T follicular helper cell (primary cell): ENCODE data around the gene LCN12.

ENCODE experiments used
- DNase-seq: peaks from one replicate; pipeline ENCODE4 v3.0.0-alpha.2; 2020; ENCODE audit warnings: low read depth
- total RNA-seq, 2 experiments: gene quantifications; one replicate each; lab custom pipeline; 2026; lab: John Stamatoyannopoulos, UW

Gene LCN12
- total RNA-seq: 0 to 0.42 reads per million in 2 experiments

- no peak for DNase-seq
These were observed at the start of gene LCN12 for GRCh38 chr9:136951541-136952320. Gene LCN12, plus strand, starts transcription at chr9:136952273. Its CDS starts 55 bp downstream, at chr9:136952328.

- no peak for DNase-seq
These were observed 49.0 kb upstream of the LCN12 start for GRCh38 chr9:136903041-136903554.

- DNase-seq: no peak
These were observed 45.8 kb upstream of the LCN12 start for GRCh38 chr9:136906266-136906665.

- DNase-seq: no peak
These were observed 44.8 kb upstream of the LCN12 start for GRCh38 chr9:136907011-136907914.

- DNase-seq: no peak
These were observed 41.7 kb upstream of the LCN12 start for GRCh38 chr9:136910197-136910900.

- DNase-seq: no peak
These were observed 41.2 kb upstream of the LCN12 start for GRCh38 chr9:136910901-136911245.

GRCh38 chr9:136913701-136914438, 38.2 kb upstream of the LCN12 start:
- no peak for DNase-seq

GRCh38 chr9:136915632-136916329, 36.3 kb upstream of the LCN12 start:
- no peak for DNase-seq

- DNase-seq: no peak
These were observed 35.5 kb upstream of the LCN12 start for GRCh38 chr9:136916330-136917184.

GRCh38 chr9:136917902-136918301, 34.2 kb upstream of the LCN12 start:
- no peak for DNase-seq

GRCh38 chr9:136920069-136920468, 32.0 kb upstream of the LCN12 start:
- DNase-seq: no peak

GRCh38 chr9:136920734-136921231, 31.3 kb upstream of the LCN12 start:
- DNase-seq: no peak

- no peak for DNase-seq
These were observed 30.8 kb upstream of the LCN12 start for GRCh38 chr9:136921307-136921706.

- no peak for DNase-seq
These were observed 30.4 kb upstream of the LCN12 start for GRCh38 chr9:136921718-136922117.

- DNase-seq: no peak
These were observed 29.5 kb upstream of the LCN12 start for GRCh38 chr9:136922540-136922939.

- DNase-seq: no peak
These were observed 28.2 kb upstream of the LCN12 start for GRCh38 chr9:136923881-136924280.

GRCh38 chr9:136925414-136926153, 26.5 kb upstream of the LCN12 start:
- no peak for DNase-seq

GRCh38 chr9:136926154-136926704, 25.8 kb upstream of the LCN12 start:
- DNase-seq: no peak

- no peak for DNase-seq
These were observed 25.3 kb upstream of the LCN12 start for GRCh38 chr9:136926749-136927148.
